ENCODE data around the gene ZNRD2.

GRCh38 chr11:65618763-65619162 lies 48.5 kb downstream of the ZNRD2 start:
- no peak for TF ChIP-seq FOXM1 (IDR thresholded peaks at IDR 0.05; ENCODE audit: low read depth, low read length)
- TF ChIP-seq RB1 (IDR thresholded peaks at IDR 0.05; ENCODE audit: borderline replicate concordance), result no peak
- no peak for TF ChIP-seq RFX5 (IDR thresholded peaks at IDR 0.05; ENCODE audit: low read depth, low read length)
- TF ChIP-seq CEBPB (IDR thresholded peaks at IDR 0.05; ENCODE audit: borderline replicate concordance in 1 of 2, low read depth in 2 of 2, low read length in 2 of 2), result no peak
- TF ChIP-seq CTCF (IDR thresholded peaks at IDR 0.05 in 2 of 3, conservative IDR thresholded peaks at IDR 0.05 in 1 of 3; ENCODE audit: control insufficient read depth in 2 of 3, extremely low read depth in 1 of 3, insufficient read depth in 1 of 3, low read depth in 3 of 3, low read length in 3 of 3), result no peak
- TF ChIP-seq DPF2 (IDR thresholded peaks at IDR 0.05), result no peak
- no peak for TF ChIP-seq POLR2A (IDR thresholded peaks at IDR 0.05; ENCODE audit: low read depth, low read length)
- TF ChIP-seq YY1 (IDR thresholded peaks at IDR 0.05; ENCODE audit: low read depth, low read length), result no peak
- TF ChIP-seq EED (IDR thresholded peaks at IDR 0.05; ENCODE audit: low read depth), result no peak
- TF ChIP-seq POU2F2 (IDR thresholded peaks at IDR 0.05; ENCODE audit: borderline replicate concordance, low read depth, low read length), result no peak
- TF ChIP-seq KAT2A (conservative IDR thresholded peaks at IDR 0.05; ENCODE audit: control insufficient read depth, low read depth, low read length), result no peak
- no peak for TF ChIP-seq KDM1A (IDR thresholded peaks at IDR 0.05; ENCODE audit: borderline replicate concordance)
- no peak for TF ChIP-seq ZBTB11 (CRISPR knock-in tag; IDR thresholded peaks at IDR 0.05)
- TF ChIP-seq POLR2AphosphoS2 (IDR thresholded peaks at IDR 0.05; ENCODE audit: low read depth, low read length), result no peak
